DND-41 (cell line): Measurements from ENCODE around the gene LY6G6D.

Experiments
- ATAC-seq: fragments of 200-7000 bp; cut with Tn5 transposase; 3 replicates; pipeline ENCODE4 v1.9.1; 2021; ENCODE audit warnings: low read depth; ENCODE audit not compliant: insufficient read depth
- DNase-seq: peaks from one replicate; pipeline ENCODE4 v3.0.0-alpha.2; 2020
- H2AFZ ChIP-seq: 2 replicates; pipeline ENCODE4 v1.6.0; 2012; ENCODE audit warnings: low read depth, low read length
- H3K27ac ChIP-seq: 2 replicates; pipeline ENCODE4 v1.5.1; 2012; ENCODE audit warnings: low read length, inconsistent platforms
- H3K27me3 ChIP-seq: fragments of 200-600 bp; sonication (generic); 2 replicates; pipeline ENCODE4 v1.6.0; 2012; ENCODE audit warnings: low read length, mild to moderate bottlenecking, inconsistent platforms; ENCODE audit not compliant: insufficient read depth, poor library complexity
- H3K36me3 ChIP-seq: 2 replicates; pipeline ENCODE4 v1.5.1; 2012; ENCODE audit warnings: low read length, inconsistent platforms; ENCODE audit not compliant: insufficient read depth
- H3K4me1 ChIP-seq: 2 replicates; pipeline ENCODE4 v1.5.1; 2012; ENCODE audit warnings: mild to moderate bottlenecking, low read length; ENCODE audit not compliant: insufficient read depth
- H3K4me2 ChIP-seq: 2 replicates; pipeline ENCODE4 v1.6.0; 2012; ENCODE audit warnings: mild to moderate bottlenecking, moderate library complexity, low read length, inconsistent platforms; ENCODE audit not compliant: insufficient read depth
- H3K4me3 ChIP-seq, 2 experiments: fragments of 200-600 bp in 1 of 2; shearing (Covaris generic) in 1 of 2; 2 replicates each; pipeline ENCODE4 v1.5.1; 2012 to 2016; ENCODE audit warnings: inconsistent platforms in 2 of 2, low read length in 2 of 2, mild to moderate bottlenecking in 2 of 2, low read depth in 1 of 2, moderate library complexity in 1 of 2
- H3K79me2 ChIP-seq: 2 replicates; pipeline ENCODE4 v1.6.0; 2012; ENCODE audit warnings: low read length, inconsistent platforms; ENCODE audit not compliant: insufficient read depth
- H3K9ac ChIP-seq: 2 replicates; pipeline ENCODE4 v1.6.0; 2012; ENCODE audit warnings: low read depth, mild to moderate bottlenecking, inconsistent platforms, low read length, moderate library complexity
- H3K9me3 ChIP-seq: 2 replicates; pipeline ENCODE4 v1.5.1; 2012; ENCODE audit warnings: low read length, moderate library complexity, mild to moderate bottlenecking, inconsistent platforms; ENCODE audit not compliant: insufficient read depth, severe bottlenecking
- H4K20me1 ChIP-seq: 2 replicates; pipeline ENCODE4 v1.6.0; 2012; ENCODE audit warnings: low read length; ENCODE audit not compliant: insufficient read depth
- EZH2 ChIP-seq: IDR thresholded peaks from 3 replicates; pipeline ENCODE4 v1.6.1; 2012; ENCODE audit warnings: borderline replicate concordance, low read depth, mild to moderate bottlenecking, moderate library complexity, low read length, inconsistent platforms; ENCODE audit not compliant: severe bottlenecking
- TF ChIP-seq, protein P1 (sequence below): IDR thresholded peaks from 2 replicates; pipeline ENCODE4 v1.5.1; 2012; ENCODE audit warnings: borderline replicate concordance, low read length, moderate library complexity, mild to moderate bottlenecking; ENCODE audit not compliant: poor library complexity, severe bottlenecking; ENCODE audit errors: extremely low read depth

The LY6G6D gene

GRCh38 chr6:31725502-31726350 is 10.6 kb downstream of the LY6G6D start:
- ATAC-seq (no peak), DNase-seq (no peak)
- Histone ChIP-seq H3K4me2 (no peak overlapping the region), H2AFZ (no peak overlapping the region), H3K4me3 (no peak overlapping the region), H3K27ac (no peak overlapping the region), H4K20me1 (no peaks in the 10 kb centered on the region), H3K9ac (no peak overlapping the region), H3K4me1 (peaks cover 23% of the 10 kb centered on the region), H3K79me2 (peaks cover 4% of the 10 kb centered on the region; the same call in 1 of the 2 replicates), H3K27me3 (no peaks in the 10 kb centered on the region), H3K9me3 (no peaks in the 10 kb centered on the region), H3K36me3 (peaks cover 22% of the 10 kb centered on the region)
- TF ChIP-seq, protein P1, sequence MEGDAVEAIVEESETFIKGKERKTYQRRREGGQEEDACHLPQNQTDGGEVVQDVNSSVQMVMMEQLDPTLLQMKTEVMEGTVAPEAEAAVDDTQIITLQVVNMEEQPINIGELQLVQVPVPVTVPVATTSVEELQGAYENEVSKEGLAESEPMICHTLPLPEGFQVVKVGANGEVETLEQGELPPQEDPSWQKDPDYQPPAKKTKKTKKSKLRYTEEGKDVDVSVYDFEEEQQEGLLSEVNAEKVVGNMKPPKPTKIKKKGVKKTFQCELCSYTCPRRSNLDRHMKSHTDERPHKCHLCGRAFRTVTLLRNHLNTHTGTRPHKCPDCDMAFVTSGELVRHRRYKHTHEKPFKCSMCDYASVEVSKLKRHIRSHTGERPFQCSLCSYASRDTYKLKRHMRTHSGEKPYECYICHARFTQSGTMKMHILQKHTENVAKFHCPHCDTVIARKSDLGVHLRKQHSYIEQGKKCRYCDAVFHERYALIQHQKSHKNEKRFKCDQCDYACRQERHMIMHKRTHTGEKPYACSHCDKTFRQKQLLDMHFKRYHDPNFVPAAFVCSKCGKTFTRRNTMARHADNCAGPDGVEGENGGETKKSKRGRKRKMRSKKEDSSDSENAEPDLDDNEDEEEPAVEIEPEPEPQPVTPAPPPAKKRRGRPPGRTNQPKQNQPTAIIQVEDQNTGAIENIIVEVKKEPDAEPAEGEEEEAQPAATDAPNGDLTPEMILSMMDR = no peak

GRCh38 chr6:31727034-31727716 is 12.0 kb downstream of the LY6G6D start:
- Histone ChIP-seq H3K4me1 (peaks cover 23% of the 10 kb centered on the region), H3K9ac (no peak overlapping the region), H3K36me3 (peaks cover 34% of the 10 kb centered on the region), H3K4me2 (no peak overlapping the region), H2AFZ (no peak overlapping the region), H3K27ac (no peak overlapping the region), H4K20me1 (no peaks in the 10 kb centered on the region), H3K27me3 (no peaks in the 10 kb centered on the region), H3K79me2 (peaks cover 4% of the 10 kb centered on the region; the same call in 1 of the 2 replicates), H3K4me3 (no peak overlapping the region), H3K9me3 (no peaks in the 10 kb centered on the region)
- ATAC-seq = no peak
- DNase-seq = no peak
- TF ChIP-seq, protein P1 = no peak
- TF ChIP-seq EZH2 = no peak

- Histone ChIP-seq H3K79me2 (peaks cover 4% of the 10 kb centered on the region; the same call in 1 of the 2 replicates), H3K27ac (no peak overlapping the region), H3K4me3 (no peak overlapping the region), H3K27me3 (no peaks in the 10 kb centered on the region), H2AFZ (no peak overlapping the region), H3K9ac (no peak overlapping the region), H3K4me1 (peaks cover 23% of the 10 kb centered on the region), H3K36me3 (peaks cover 40% of the 10 kb centered on the region), H4K20me1 (no peaks in the 10 kb centered on the region), H3K4me2 (no peak overlapping the region), H3K9me3 (no peaks in the 10 kb centered on the region)
- no peak for ATAC-seq
- TF ChIP-seq, protein P1 = no peak
- TF ChIP-seq EZH2 = no peak
- DNase-seq = no peak
Measured at GRCh38 chr6:31727717-31728671, 12.8 kb downstream of the LY6G6D start.
